DOHH2 (cell line): ENCODE results near the gene SFT2D1.

Experiments used
- H3F3A ChIP-seq: fragments of 200-600 bp; sonication (generic), shearing (Covaris generic); 2 replicates; pipeline ENCODE4 v1.6.0; 2016; ENCODE audit warnings: antibody characterized with exemption, mild to moderate bottlenecking; ENCODE audit not compliant: control insufficient read depth, insufficient read depth
- H3K27ac ChIP-seq: fragments of 200-600 bp; sonication (generic); 2 replicates; pipeline ENCODE4 v1.5.1; 2014; ENCODE audit warnings: low read depth, mild to moderate bottlenecking, low read length, moderate library complexity
- H3K27me3 ChIP-seq: fragments of 200-600 bp; sonication (generic); 2 replicates; pipeline ENCODE4 v1.6.1; 2014; ENCODE audit warnings: mild to moderate bottlenecking, low read length, mixed read lengths; ENCODE audit not compliant: control insufficient read depth
- H3K36me3 ChIP-seq: fragments of 200-600 bp; sonication (generic); 2 replicates; pipeline ENCODE4 v1.6.1; 2014; ENCODE audit warnings: mild to moderate bottlenecking, low read length, moderate library complexity, mixed read lengths; ENCODE audit not compliant: control insufficient read depth
- H3K4me1 ChIP-seq: fragments of 200-600 bp; sonication (generic); 2 replicates; pipeline ENCODE4 v1.6.1; 2014; ENCODE audit warnings: mild to moderate bottlenecking, low read length, mixed read lengths; ENCODE audit not compliant: control insufficient read depth
- H3K4me2 ChIP-seq: fragments of 200-600 bp; sonication (generic); 2 replicates; pipeline ENCODE4 v1.6.0; 2014; ENCODE audit warnings: mild to moderate bottlenecking, low read length, moderate library complexity
- H3K4me3 ChIP-seq: fragments of 200-600 bp; sonication (generic); 2 replicates; pipeline ENCODE4 v1.5.1; 2014; ENCODE audit warnings: mild to moderate bottlenecking, low read length, mixed read lengths
- H3K79me2 ChIP-seq: fragments of 200-600 bp; sonication (generic); 2 replicates; pipeline ENCODE4 v1.6.1; 2014; ENCODE audit warnings: mild to moderate bottlenecking, low read length, mixed read lengths; ENCODE audit not compliant: control insufficient read depth
- H3K9me2 ChIP-seq: fragments of 200-600 bp; sonication (generic); replicated peaks from 2 replicates; pipeline ENCODE4 v1.6.1; 2014; ENCODE audit warnings: mild to moderate bottlenecking, low read length, mixed read lengths; ENCODE audit not compliant: control insufficient read depth
- H3K9me3 ChIP-seq: fragments of 200-600 bp; sonication (generic); 2 replicates; pipeline ENCODE4 v1.6.1; 2014; ENCODE audit warnings: antibody characterized with exemption, low read length, mixed read lengths; ENCODE audit not compliant: control insufficient read depth, insufficient read depth
- H4K20me1 ChIP-seq: fragments of 200-600 bp; sonication (generic); 2 replicates; pipeline ENCODE4 v1.6.0; 2014; ENCODE audit warnings: low read depth, mild to moderate bottlenecking, antibody characterized with exemption, low read length, moderate library complexity; ENCODE audit not compliant: control insufficient read depth, insufficient read depth
- CTCF ChIP-seq: fragments of 200-600 bp; sonication (generic); IDR thresholded peaks from one replicate; pipeline ENCODE4 v1.5.1; 2014; ENCODE audit warnings: antibody characterized with exemption, mild to moderate bottlenecking, low read depth, low read length; ENCODE audit not compliant: poor library complexity, severe bottlenecking
- EZH2phosphoT487 ChIP-seq: fragments of 200-600 bp; sonication (generic); IDR thresholded peaks from 2 replicates; pipeline ENCODE4 v1.6.1; 2017; ENCODE audit warnings: borderline replicate concordance, mild to moderate bottlenecking, antibody characterized with exemption, low read length, moderate library complexity, mixed read lengths

SFT2D1 gene

DNA sequence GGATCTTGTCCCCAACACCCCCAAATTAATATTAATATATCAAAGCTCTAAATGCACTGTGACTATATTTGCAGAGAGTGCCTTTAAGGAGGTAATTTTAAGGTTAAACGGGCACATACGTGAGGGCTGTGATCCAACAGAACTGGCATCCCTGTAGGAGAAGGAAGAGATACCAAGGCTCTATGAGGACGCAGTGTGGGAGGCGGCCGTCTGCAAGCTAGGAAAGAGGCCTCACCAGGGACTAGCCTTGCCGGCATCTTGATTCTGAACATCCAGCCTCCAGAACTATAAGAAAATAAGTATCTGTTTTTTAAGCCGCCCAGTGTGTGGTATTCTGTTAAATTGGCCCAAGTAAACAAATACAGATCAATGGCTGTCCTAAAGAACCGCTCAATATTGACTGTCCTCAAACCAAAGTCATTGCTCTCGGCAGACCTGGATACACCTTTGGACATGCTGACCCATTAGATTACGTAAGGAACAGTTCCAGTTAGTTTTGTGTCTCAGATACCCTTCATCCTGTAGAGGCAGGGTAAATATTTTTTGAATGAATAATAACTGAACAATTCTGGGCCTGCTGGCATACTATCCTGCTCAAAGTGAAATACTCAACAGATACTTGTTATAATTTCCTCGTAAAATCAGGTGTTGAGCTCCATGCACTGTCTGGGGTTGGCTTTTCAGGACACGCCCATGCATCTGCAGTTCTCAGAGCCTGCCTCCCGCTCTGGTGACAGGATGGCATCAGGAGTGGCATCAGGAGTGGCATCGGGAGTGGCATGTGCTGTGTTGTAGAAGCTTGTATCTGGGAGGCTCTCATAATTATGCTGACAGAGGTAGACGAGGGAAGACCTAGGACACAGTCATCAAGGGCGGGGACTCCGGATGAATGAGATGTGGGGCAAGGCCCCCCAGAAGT is 40.5 kb downstream of the SFT2D1 start:
- Histone ChIP-seq H3K9me3 (no peaks in the 10 kb centered on the region), H3F3A (0 out of 2 replicates have a peak, but pooled peaks cover 2% of the 10 kb centered on the region), H3K4me2 (no peak overlapping the region), H3K27me3 (peaks cover 5% of the 10 kb centered on the region), H3K4me3 (no peak overlapping the region), H3K79me2 (no peaks in the 10 kb centered on the region), H3K27ac (no peak overlapping the region), H4K20me1 (no peaks in the 10 kb centered on the region), H3K36me3 (no peaks in the 10 kb centered on the region), H3K9me2 (no peaks in the 10 kb centered on the region), H3K4me1 (no peaks in the 10 kb centered on the region)
- no peak for TF ChIP-seq CTCF
- TF ChIP-seq EZH2phosphoT487: no peak

DNA sequence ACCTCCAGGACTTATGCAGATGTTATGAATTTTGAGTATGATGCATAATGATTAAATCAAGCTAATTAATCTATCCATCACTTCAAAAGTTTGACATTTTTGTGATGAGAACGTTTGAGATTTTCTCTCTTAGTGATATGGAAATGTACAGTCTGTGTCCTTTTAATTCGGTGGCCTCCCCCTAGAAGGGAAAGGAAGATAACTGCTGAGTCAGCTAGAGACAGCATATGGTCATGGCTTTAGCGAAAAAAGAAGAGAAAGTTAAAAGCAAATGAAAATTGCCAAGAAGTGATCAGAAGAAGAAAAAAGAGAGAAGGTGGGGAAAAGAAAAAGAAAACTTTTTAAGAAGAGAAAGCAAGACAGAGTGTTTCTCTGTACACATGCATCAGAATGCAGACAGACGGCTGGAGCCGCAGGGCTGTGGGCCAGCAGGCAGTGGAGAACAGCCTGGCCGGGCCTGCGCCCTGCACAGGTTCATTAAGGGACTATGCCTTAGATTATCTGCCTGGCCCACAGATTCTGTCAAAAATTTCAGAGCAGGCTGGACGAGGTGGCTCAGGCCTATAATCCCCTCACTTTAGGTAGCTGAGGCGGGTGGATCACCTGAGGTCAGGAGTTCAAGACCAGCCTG is 41.9 kb downstream of the SFT2D1 start:
- no peaks in the 10 kb centered on the region for H3K36me3 ChIP-seq

GRCh38 chr6:166297606-166298005 is 44.7 kb downstream of the SFT2D1 start:
- no peak overlapping the region for H3K4me3 ChIP-seq
- TF ChIP-seq CTCF (no peak), EZH2phosphoT487 (no peak)

More for the DNA sequence above, 41.9 kb downstream of the SFT2D1 start:
- H3K4me3 ChIP-seq: no peak overlapping the region
- TF ChIP-seq CTCF (no peak), EZH2phosphoT487 (no peak)
- H3K9me2 ChIP-seq: no peaks in the 10 kb centered on the region
- H4K20me1 ChIP-seq: no peaks in the 10 kb centered on the region
- H3F3A ChIP-seq: peaks cover 2% of the 10 kb centered on the region; the same call in 1 of the 2 replicates
- H3K27ac ChIP-seq: no peak overlapping the region
- no peaks in the 10 kb centered on the region for H3K27me3 ChIP-seq
- no peaks in the 10 kb centered on the region for H3K79me2 ChIP-seq
- H3K4me1 ChIP-seq: peaks cover 5% of the 10 kb centered on the region
- H3K4me2 ChIP-seq: no peak overlapping the region
- no peaks in the 10 kb centered on the region for H3K9me3 ChIP-seq

More at GRCh38 chr6:166297606-166298005, 44.7 kb downstream of the SFT2D1 start:
- Histone ChIP-seq H3K36me3 (no peaks in the 10 kb centered on the region), H3K27ac (no peak overlapping the region), H3K9me2 (no peaks in the 10 kb centered on the region), H3F3A (no peaks in the 10 kb centered on the region; the same call in 1 of the 2 replicates), H3K4me1 (peaks cover 20% of the 10 kb centered on the region), H3K79me2 (no peaks in the 10 kb centered on the region), H4K20me1 (no peaks in the 10 kb centered on the region), H3K4me2 (no peak overlapping the region), H3K9me3 (no peaks in the 10 kb centered on the region), H3K27me3 (no peaks in the 10 kb centered on the region)
